Mesenchymal stem cell (in vitro differentiated cells and primary cell): Measurements from ENCODE around the gene LCN9.

Source experiments
- DNase-seq: peaks from one replicate; pipeline ENCODE4 v3.0.0-alpha.2; 2013
- H2AFZ ChIP-seq: one replicate; pipeline ENCODE4 v1.6.1; 2013; ENCODE audit warnings: low read depth, mild to moderate bottlenecking, control low read depth, inconsistent platforms, low read length, moderate library complexity
- H2AK5ac ChIP-seq: 2 replicates; pipeline ENCODE4 v1.6.1; 2013; ENCODE audit warnings: low read length, moderate library complexity, mild to moderate bottlenecking, inconsistent platforms; ENCODE audit not compliant: severe bottlenecking
- H2BK120ac ChIP-seq: one replicate; pipeline ENCODE4 v1.6.1; 2013; ENCODE audit warnings: low read depth, mild to moderate bottlenecking, inconsistent platforms, low read length, moderate library complexity
- H2BK12ac ChIP-seq, 2 experiments: one replicate each; pipeline ENCODE4 v1.6.1; 2013; ENCODE audit warnings: inconsistent platforms in 2 of 2, low read length in 2 of 2, mild to moderate bottlenecking in 2 of 2, moderate library complexity in 2 of 2, control low read depth in 1 of 2
- H2BK15ac ChIP-seq: one replicate; pipeline ENCODE4 v1.6.1; 2013; ENCODE audit warnings: mild to moderate bottlenecking, low read depth, inconsistent platforms; ENCODE audit not compliant: poor library complexity, severe bottlenecking
- H2BK5ac ChIP-seq: 2 replicates; pipeline ENCODE4 v1.6.1; 2013; ENCODE audit warnings: low read depth, mild to moderate bottlenecking, low read length, control low read depth, inconsistent platforms; ENCODE audit not compliant: poor library complexity, severe bottlenecking
- H3K14ac ChIP-seq, 2 experiments: one replicate each; pipeline ENCODE4 v1.6.1; 2013; ENCODE audit warnings: inconsistent platforms in 2 of 2, low read length in 2 of 2, control low read depth in 1 of 2, mild to moderate bottlenecking in 1 of 2, moderate library complexity in 1 of 2
- H3K18ac ChIP-seq, 2 experiments: one replicate each; pipeline ENCODE4 v1.6.1; 2013; ENCODE audit warnings: inconsistent platforms in 2 of 2, low read length in 2 of 2, control low read depth in 1 of 2, low read depth in 1 of 2, mild to moderate bottlenecking in 1 of 2
- H3K23ac ChIP-seq, 2 experiments: one replicate each; pipeline ENCODE4 v1.6.1; 2013; ENCODE audit warnings: inconsistent platforms in 2 of 2, low read length in 2 of 2, mild to moderate bottlenecking in 2 of 2, moderate library complexity in 2 of 2, control low read depth in 1 of 2
- H3K27ac ChIP-seq: 2 replicates; pipeline ENCODE4 v1.5.1; 2013; ENCODE audit warnings: mild to moderate bottlenecking, moderate library complexity, low read length, control low read depth, inconsistent platforms; ENCODE audit not compliant: poor library complexity, severe bottlenecking
- H3K27me3 ChIP-seq, 2 experiments: 2 replicates each; pipeline versions ENCODE4 v1.6.1 to v1.7.0; 2013; ENCODE audit warnings: low read length in 2 of 2, mild to moderate bottlenecking in 2 of 2, moderate library complexity in 2 of 2, control low read depth in 1 of 2, inconsistent platforms in 1 of 2; ENCODE audit not compliant: control insufficient read depth in 1 of 2, insufficient read depth in 1 of 2
- H3K36me3 ChIP-seq, 2 experiments: 2 replicates each; pipeline versions ENCODE4 v1.6.1 to v1.7.0; 2013; ENCODE audit warnings: low read length in 2 of 2, control low read depth in 1 of 2, inconsistent platforms in 1 of 2, low read depth in 1 of 2, mild to moderate bottlenecking in 1 of 2; ENCODE audit not compliant: insufficient read depth in 2 of 2, control insufficient read depth in 1 of 2
- H3K4ac ChIP-seq, 2 experiments: one replicate each; pipeline ENCODE4 v1.6.1; 2013; ENCODE audit warnings: inconsistent platforms in 2 of 2, low read length in 2 of 2, mild to moderate bottlenecking in 2 of 2, moderate library complexity in 2 of 2, control low read depth in 1 of 2, low read depth in 1 of 2
- H3K4me1 ChIP-seq: 2 replicates; pipeline ENCODE4 v1.6.1; 2013; ENCODE audit warnings: low read depth, low read length, control low read depth; ENCODE audit not compliant: control insufficient read depth, insufficient read depth
- H3K4me2 ChIP-seq: 2 replicates; pipeline ENCODE4 v1.6.1; 2013; ENCODE audit warnings: low read length, mild to moderate bottlenecking, inconsistent platforms; ENCODE audit not compliant: poor library complexity, severe bottlenecking
- H3K4me3 ChIP-seq, 2 experiments: 2 replicates each; pipeline versions ENCODE4 v1.5.1 to v1.7.0; 2013; ENCODE audit warnings: low read length in 2 of 2, mild to moderate bottlenecking in 2 of 2, control low read depth in 1 of 2, low read depth in 1 of 2; ENCODE audit not compliant: insufficient read depth in 1 of 2
- H3K79me1 ChIP-seq: replicated peaks from 2 replicates; pipeline ENCODE4 v1.6.1; 2013; ENCODE audit warnings: mild to moderate bottlenecking, control low read depth, low read length, inconsistent platforms; ENCODE audit not compliant: poor library complexity, severe bottlenecking
- H3K9ac ChIP-seq: 2 replicates; pipeline ENCODE4 v1.7.0; 2013; ENCODE audit warnings: mild to moderate bottlenecking, low read length, moderate library complexity
- H3K9me3 ChIP-seq: 2 replicates; pipeline ENCODE4 v1.7.0; 2013; ENCODE audit warnings: mild to moderate bottlenecking, low read length; ENCODE audit not compliant: control insufficient read depth
- H4K8ac ChIP-seq: one replicate; pipeline ENCODE4 v1.6.1; 2013; ENCODE audit warnings: inconsistent platforms, mild to moderate bottlenecking, low read length, moderate library complexity
- H4K91ac ChIP-seq: one replicate; pipeline ENCODE4 v1.6.1; 2013; ENCODE audit warnings: mild to moderate bottlenecking, low read length, inconsistent platforms
- WGBS: methylation state at CpG from one replicate; pipeline ENCODE4 v1.1.7; 2013; ENCODE audit warnings: mixed read lengths; 5-methylcytosine and 5-hydroxymethylcytosine counted together

Gene LCN9

GRCh38 chr9:135648494-135649410 is 14.4 kb upstream of the LCN9 start:
- Histone ChIP-seq H3K23ac (no peak overlapping the region), H4K91ac (no peak overlapping the region), H2BK5ac (no peak overlapping the region), H3K27ac (no peak overlapping the region), H4K8ac (no peak overlapping the region), H3K27me3 (no peaks in the 10 kb centered on the region), H3K36me3 (no peaks in the 10 kb centered on the region), H3K4ac (no peak overlapping the region), H3K9me3 (peaks cover 58% of the 10 kb centered on the region), H2BK15ac (no peak overlapping the region), H3K4me3 (no peak overlapping the region), H2AFZ (no peak overlapping the region), H2AK5ac (no peak overlapping the region), H3K4me1 (no peaks in the 10 kb centered on the region), H3K9ac (no peak overlapping the region), H2BK12ac (no peak overlapping the region), H2BK120ac (no peak overlapping the region), H3K79me1 (no peaks in the 10 kb centered on the region), H3K14ac (no peak overlapping the region), H3K4me2 (no peak overlapping the region), H3K18ac (no peak overlapping the region)
- DNase-seq, result no peak
- WGBS, result 75% methylated on average over 10 of the region's 10 CpGs

DNA sequence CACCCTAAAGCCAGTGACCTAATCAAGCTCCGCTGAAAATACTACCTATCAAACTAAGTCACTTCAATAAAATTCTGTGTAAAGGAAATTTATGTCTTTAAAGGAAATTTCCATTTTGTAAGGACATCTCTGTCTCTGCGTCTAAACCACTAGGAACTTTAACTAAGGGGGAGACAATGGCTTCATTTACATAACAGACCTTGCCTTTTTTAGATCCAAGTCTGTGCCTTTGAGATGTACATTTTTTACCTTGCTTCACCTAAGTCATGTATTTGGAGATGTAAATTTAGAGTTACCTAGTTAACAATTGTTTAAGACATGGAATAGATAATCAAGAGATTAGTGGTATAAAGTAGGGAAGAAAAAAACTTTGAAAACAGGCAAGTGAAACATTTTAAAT is 13.6 kb upstream of the LCN9 start:
- H3K18ac ChIP-seq, result no peak overlapping the region
- no peak for DNase-seq
- no peak overlapping the region for H2BK120ac ChIP-seq
- H2AK5ac ChIP-seq, result no peak overlapping the region
- no peak overlapping the region for H3K27ac ChIP-seq
- no peaks in the 10 kb centered on the region for H3K79me1 ChIP-seq
- no peak overlapping the region for H2BK5ac ChIP-seq
- no peak overlapping the region for H4K8ac ChIP-seq
- no peak overlapping the region for H3K4me2 ChIP-seq
- H3K4me1 ChIP-seq, result no peaks in the 10 kb centered on the region
- peaks cover 60% of the 10 kb centered on the region for H3K9me3 ChIP-seq
- no peaks in the 10 kb centered on the region for H3K27me3 ChIP-seq
- H3K9ac ChIP-seq, result no peak overlapping the region
- no peak overlapping the region for H3K4ac ChIP-seq
- H2BK12ac ChIP-seq, result no peak overlapping the region
- H2BK15ac ChIP-seq, result no peak overlapping the region
- H3K36me3 ChIP-seq, result no peaks in the 10 kb centered on the region
- H3K23ac ChIP-seq, result no peak overlapping the region
- H3K4me3 ChIP-seq, result no peak overlapping the region
- H3K14ac ChIP-seq, result no peak overlapping the region
- H2AFZ ChIP-seq, result no peak overlapping the region
- no CpG with 5 or more reads among the region's 2 CpGs for WGBS
- no peak overlapping the region for H4K91ac ChIP-seq

- H4K8ac ChIP-seq, result no peak overlapping the region
- no peak overlapping the region for H3K4ac ChIP-seq
- no peaks in the 10 kb centered on the region for H3K27me3 ChIP-seq
- H2AFZ ChIP-seq, result no peak overlapping the region
- no peak for DNase-seq
- no peak overlapping the region for H3K4me2 ChIP-seq
- H3K4me1 ChIP-seq, result no peaks in the 10 kb centered on the region
- no peak overlapping the region for H2BK5ac ChIP-seq
- H3K18ac ChIP-seq, result no peak overlapping the region
- H3K4me3 ChIP-seq, result no peak overlapping the region
- no peak overlapping the region for H3K23ac ChIP-seq
- no peak overlapping the region for H3K14ac ChIP-seq
- no peak overlapping the region for H3K9ac ChIP-seq
- no peaks in the 10 kb centered on the region for H3K36me3 ChIP-seq
- H3K27ac ChIP-seq, result no peak overlapping the region
- no peak overlapping the region for H2BK15ac ChIP-seq
- WGBS, result 95% methylated on average over 17 of the region's 17 CpGs
- H3K79me1 ChIP-seq, result no peaks in the 10 kb centered on the region
- no peak overlapping the region for H2BK12ac ChIP-seq
- peaks cover 51% of the 10 kb centered on the region for H3K9me3 ChIP-seq
- no peak overlapping the region for H2BK120ac ChIP-seq
- H4K91ac ChIP-seq, result peak overlapping the region; percentile 36
- no peak overlapping the region for H2AK5ac ChIP-seq
These were observed 12.7 kb upstream of the LCN9 start for GRCh38 chr9:135650408-135650807.

DNA sequence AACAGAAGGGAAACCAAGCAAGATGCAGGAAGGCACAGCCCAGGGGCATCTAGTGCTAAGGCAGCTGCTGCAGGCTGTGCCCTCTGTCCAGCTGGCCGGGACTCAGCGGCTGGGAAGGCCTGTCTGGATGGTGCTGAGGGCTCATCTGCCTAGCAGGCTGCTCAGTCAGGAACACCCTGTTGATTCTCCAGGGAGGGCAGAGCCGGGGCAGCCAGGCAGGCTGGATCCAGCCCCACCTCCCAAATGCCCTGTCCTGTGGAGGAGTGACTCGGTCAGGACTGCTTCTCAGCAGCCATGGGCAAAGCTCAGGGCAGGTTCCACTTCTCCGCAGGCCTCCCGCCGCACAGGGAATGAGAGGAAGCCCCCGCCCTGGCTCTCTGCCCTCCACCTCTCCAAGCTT is 7.8 kb upstream of the LCN9 start:
- H3K27me3 ChIP-seq, result no peaks in the 10 kb centered on the region
- no peak overlapping the region for H3K4me2 ChIP-seq
- H2AFZ ChIP-seq, result no peak overlapping the region
- no peak overlapping the region for H2BK5ac ChIP-seq
- no peaks in the 10 kb centered on the region for H3K79me1 ChIP-seq
- H4K8ac ChIP-seq, result no peak overlapping the region
- no peak overlapping the region for H3K27ac ChIP-seq
- no peak overlapping the region for H3K14ac ChIP-seq
- no peaks in the 10 kb centered on the region for H3K4me1 ChIP-seq
- H2AK5ac ChIP-seq, result no peak overlapping the region
- peaks cover 13% of the 10 kb centered on the region for H3K9me3 ChIP-seq
- H3K9ac ChIP-seq, result no peak overlapping the region
- no peak overlapping the region for H2BK120ac ChIP-seq
- H3K18ac ChIP-seq, result no peak overlapping the region
- no peak overlapping the region for H2BK15ac ChIP-seq
- no peak overlapping the region for H2BK12ac ChIP-seq
- no peak for DNase-seq
- H4K91ac ChIP-seq, result no peak overlapping the region
- WGBS, result 90% methylated on average over 8 of the region's 8 CpGs
- H3K23ac ChIP-seq, result no peak overlapping the region
- no peak overlapping the region for H3K4ac ChIP-seq
- H3K36me3 ChIP-seq, result no peaks in the 10 kb centered on the region
- no peak overlapping the region for H3K4me3 ChIP-seq
